Renal cortical epithelial cell (primary cell): ENCODE results near the gene ESRP2. TPM values are rescaled to one million over a fixed set of nuclear protein-coding genes. Genes with fewer than 3 reads are reported as not detected.

Experiments used
- DNase-seq: peaks from one replicate; pipeline ENCODE4 v3.0.0-alpha.2; 2011; ENCODE audit warnings: low read depth
- total RNA-seq: library from RNA; depleted of rRNA; stranded (reverse); fragments of >200 nt; gene quantifications from 2 replicates; pipeline ENCODE4 v1.2.3, GENCODE V29; 2014

Gene ESRP2
- total RNA-seq, 1 donor from 2014 or later = 11.5 TPM

GRCh38 chr16:68217506-68217905, 18.4 kb downstream of the ESRP2 start:
- DNase-seq = no peak

GRCh38 chr16:68216240-68216639, 19.7 kb downstream of the ESRP2 start:
- DNase-seq = no peak

GRCh38 chr16:68215302-68215701, 20.6 kb downstream of the ESRP2 start:
- DNase-seq = no peak

- no peak for DNase-seq
These were observed 21.2 kb downstream of the ESRP2 start for GRCh38 chr16:68214726-68215125.

GRCh38 chr16:68206245-68206644, 29.7 kb downstream of the ESRP2 start:
- no peak for DNase-seq

GRCh38 chr16:68202091-68202519, 33.8 kb downstream of the ESRP2 start:
- DNase-seq = no peak

- DNase-seq = peak; percentile 23
These were observed 35.7 kb downstream of the ESRP2 start for GRCh38 chr16:68200088-68200783.

GRCh38 chr16:68197250-68197649, 38.7 kb downstream of the ESRP2 start:
- DNase-seq = peak; percentile 83

GRCh38 chr16:68194251-68194650, 41.7 kb downstream of the ESRP2 start:
- DNase-seq = no peak

GRCh38 chr16:68190736-68191510, 45.0 kb downstream of the ESRP2 start:
- no peak for DNase-seq

- DNase-seq = peak; percentile 4
These were observed 45.8 kb downstream of the ESRP2 start for GRCh38 chr16:68190081-68190480.

- DNase-seq = no peak
These were observed 47.8 kb downstream of the ESRP2 start for GRCh38 chr16:68188170-68188569.

GRCh38 chr16:68187505-68187904, 48.4 kb downstream of the ESRP2 start:
- DNase-seq = no peak

- DNase-seq = no peak
These were observed 49.0 kb downstream of the ESRP2 start for GRCh38 chr16:68186877-68187276.

- DNase-seq = no peak
These were observed 52.9 kb downstream of the ESRP2 start for GRCh38 chr16:68183046-68183445.

- DNase-seq = no peak
These were observed 56.1 kb downstream of the ESRP2 start for GRCh38 chr16:68179855-68180254.

- no peak for DNase-seq
These were observed 56.6 kb downstream of the ESRP2 start for GRCh38 chr16:68179196-68179795.

Other genes starting within 250 kb of the ESRP2 start
- not detected in 2 replicates for gene DPEP2, start 236.6 kb downstream of the ESRP2 start, total RNA-seq
- gene DPEP2NB, start 220.2 kb downstream of the ESRP2 start, total RNA-seq = not detected in 2 replicates
- 12.9 TPM in 2 replicates for gene DDX28, start 212.9 kb downstream of the ESRP2 start, total RNA-seq
- gene DUS2, start 212.8 kb downstream of the ESRP2 start, total RNA-seq = 19.0 and 23.8 TPM in 2 replicates
- 6.1 and 17.4 TPM in 2 replicates for gene NFATC3, start 150.8 kb downstream of the ESRP2 start, total RNA-seq
- gene PLA2G15, start 9.2 kb upstream of the ESRP2 start, total RNA-seq = 19.3 and 50.1 TPM in 2 replicates
- gene SLC7A6, start 28.4 kb upstream of the ESRP2 start, total RNA-seq = 7.1 and 20.0 TPM in 2 replicates
- 10.1 and 12.1 TPM in 2 replicates for gene SLC7A6OS, start 74.8 kb upstream of the ESRP2 start, total RNA-seq
- 21.5 and 49.2 TPM in 2 replicates for gene PRMT7, start 74.9 kb upstream of the ESRP2 start, total RNA-seq
- under 0.01 TPM in 1 of 2 replicates, not detected in the other for gene SMPD3, start 212.4 kb upstream of the ESRP2 start, total RNA-seq